GM19023 (cell line): Measurements from ENCODE around the gene NUP62.
"Not testable (repeated sequence)": the region's sequence is repeated elsewhere in the genome, so short reads cannot be mapped to it uniquely, and the experiment has no call there.

Experiments used
- ATAC-seq: cut with Tn5 transposase; IDR thresholded peaks from one replicate; pipeline ENCODE4 v1.9.1; 2021; ENCODE audit warnings: mild to moderate bottlenecking, moderate library complexity; ENCODE audit not compliant: unreplicated experiment

NUP62 gene

GRCh38 chr19:49927526-49928264 is 1.6 kb downstream of the NUP62 start:
- no peak for ATAC-seq

GRCh38 chr19:49926515-49926914 is 2.8 kb downstream of the NUP62 start:
- no peak for ATAC-seq

- ATAC-seq, result no peak
Measured at GRCh38 chr19:49925486-49925885, 3.8 kb downstream of the NUP62 start.

GRCh38 chr19:49924881-49925210 is 4.5 kb downstream of the NUP62 start:
- ATAC-seq, result not testable (repeated sequence)

- ATAC-seq, result no peak
Measured at GRCh38 chr19:49924004-49924880, 5.1 kb downstream of the NUP62 start.

GRCh38 chr19:49923055-49924003 is 6.0 kb downstream of the NUP62 start:
- no peak for ATAC-seq

- ATAC-seq, result no peak
Measured at GRCh38 chr19:49921871-49922795, 7.2 kb downstream of the NUP62 start.

GRCh38 chr19:49920624-49921363 is 8.5 kb downstream of the NUP62 start:
- ATAC-seq, result no peak

GRCh38 chr19:49918089-49918488 is 11.2 kb downstream of the NUP62 start:
- no peak for ATAC-seq

GRCh38 chr19:49916839-49917733 is 12.2 kb downstream of the NUP62 start:
- ATAC-seq, result no peak

GRCh38 chr19:49915271-49915670 is 14.0 kb downstream of the NUP62 start:
- ATAC-seq, result no peak

GRCh38 chr19:49913720-49914119 is 15.6 kb downstream of the NUP62 start:
- no peak for ATAC-seq

GRCh38 chr19:49912965-49913685 is 16.2 kb downstream of the NUP62 start:
- ATAC-seq, result no peak

- ATAC-seq, result peak; percentile 45
Measured at GRCh38 chr19:49911381-49912145, 17.7 kb downstream of the NUP62 start.

GRCh38 chr19:49910179-49910578 is 19.1 kb downstream of the NUP62 start:
- ATAC-seq, result no peak

- no peak for ATAC-seq
Measured at GRCh38 chr19:49908480-49909420, 20.6 kb downstream of the NUP62 start.
